AG04450 (cell line): ENCODE results near the gene IAPP. TPM values are rescaled to one million over a fixed set of nuclear protein-coding genes. Genes with fewer than 3 reads are reported as not detected.

Source experiments
- CTCF ChIA-PET: fragments of 300-600, 350-600 bp; formaldehyde crosslinking; extraction: SDS; loops from one replicate; lab custom pipeline; 2022; ENCODE audit warnings: antibody characterized with exemption, inconsistent platforms; lab: Charles Lee
- POLR2A ChIA-PET: fragments of 350-600 bp; formaldehyde crosslinking; extraction: SDS; loops from one replicate; lab custom pipeline; 2021; ENCODE audit warnings: antibody characterized with exemption, inconsistent platforms; lab: Yijun Ruan, JAX
- DNase-seq: peaks from one replicate; pipeline ENCODE4 v3.0.0-alpha.2; 2011; ENCODE audit warnings: low read depth, low spot score
- H3K27ac ChIP-seq: one replicate; pipeline ENCODE4 v1.5.1; 2012; ENCODE audit warnings: low read depth, low read length, control low read depth
- H3K27me3 ChIP-seq: one replicate; pipeline ENCODE4 v1.6.0; 2012; ENCODE audit warnings: low read length; ENCODE audit not compliant: control insufficient read depth, insufficient read depth
- H3K4me3 ChIP-seq: 2 replicates; pipeline ENCODE4 v1.5.1; 2011; ENCODE audit warnings: mild to moderate bottlenecking, low read depth, low read length, control low read depth
- H3K9me3 ChIP-seq: 2 replicates; pipeline ENCODE4 v1.5.1; 2012; ENCODE audit warnings: low read length; ENCODE audit not compliant: control insufficient read depth, insufficient read depth
- polyA plus RNA-seq: library from polyadenylated mRNA; depleted of rRNA; stranded (reverse); fragments of >200 nt; gene quantifications from 2 replicates; pipeline ENCODE4 v1.2.3, GENCODE V29; 2011; rRNA removed
- TF ChIP-seq, protein P1 (sequence below): IDR thresholded peaks from 2 replicates; pipeline ENCODE4 v1.5.1; 2011; ENCODE audit warnings: low read depth, low read length, control low read depth, inconsistent platforms

The IAPP gene
- polyA plus RNA-seq, 1 experiment: not detected

DNA sequence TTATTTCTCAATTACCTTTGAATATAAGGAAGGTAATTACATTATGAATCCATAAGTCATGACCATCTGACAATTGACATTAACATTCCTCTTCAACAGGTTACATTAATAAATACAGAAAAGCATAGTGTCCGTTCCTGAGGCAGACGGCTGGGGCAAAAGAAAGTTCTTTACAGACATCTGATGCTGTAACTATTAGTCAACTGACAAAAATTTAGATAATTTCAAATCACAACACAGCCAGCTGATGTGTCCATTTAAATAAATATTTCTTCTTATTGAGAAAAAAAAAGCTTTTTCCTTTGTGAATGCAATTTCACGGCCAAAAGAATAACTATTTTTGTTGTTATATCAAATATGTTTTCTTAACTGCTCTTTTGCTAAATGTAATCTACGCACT is 55.5 kb downstream of the IAPP start:
- no peak for DNase-seq
- ChIA-PET CTCF (no interaction called here), POLR2A (interaction anchor here (0.7 kb wide), 1 partner anchor 9 kb away, joined by 4 read pairs; the partner anchor contains the start of gene PYROXD1)
- no peaks in the 10 kb centered on the region for H3K9me3 ChIP-seq
- H3K27me3 ChIP-seq: no peaks in the 10 kb centered on the region
- no peak overlapping the region for H3K27ac ChIP-seq
- TF ChIP-seq, protein P1, sequence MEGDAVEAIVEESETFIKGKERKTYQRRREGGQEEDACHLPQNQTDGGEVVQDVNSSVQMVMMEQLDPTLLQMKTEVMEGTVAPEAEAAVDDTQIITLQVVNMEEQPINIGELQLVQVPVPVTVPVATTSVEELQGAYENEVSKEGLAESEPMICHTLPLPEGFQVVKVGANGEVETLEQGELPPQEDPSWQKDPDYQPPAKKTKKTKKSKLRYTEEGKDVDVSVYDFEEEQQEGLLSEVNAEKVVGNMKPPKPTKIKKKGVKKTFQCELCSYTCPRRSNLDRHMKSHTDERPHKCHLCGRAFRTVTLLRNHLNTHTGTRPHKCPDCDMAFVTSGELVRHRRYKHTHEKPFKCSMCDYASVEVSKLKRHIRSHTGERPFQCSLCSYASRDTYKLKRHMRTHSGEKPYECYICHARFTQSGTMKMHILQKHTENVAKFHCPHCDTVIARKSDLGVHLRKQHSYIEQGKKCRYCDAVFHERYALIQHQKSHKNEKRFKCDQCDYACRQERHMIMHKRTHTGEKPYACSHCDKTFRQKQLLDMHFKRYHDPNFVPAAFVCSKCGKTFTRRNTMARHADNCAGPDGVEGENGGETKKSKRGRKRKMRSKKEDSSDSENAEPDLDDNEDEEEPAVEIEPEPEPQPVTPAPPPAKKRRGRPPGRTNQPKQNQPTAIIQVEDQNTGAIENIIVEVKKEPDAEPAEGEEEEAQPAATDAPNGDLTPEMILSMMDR: no peak
- H3K4me3 ChIP-seq: no peak overlapping the region

Other genes with a start within 250 kb of the IAPP start
- gene SLCO1B1, start 241.7 kb upstream of the IAPP start, polyA plus RNA-seq: not detected in 2 replicates
- not detected in 2 replicates for gene SLCO1A2, start 38.0 kb upstream of the IAPP start, polyA plus RNA-seq
- gene PYROXD1, start 64.8 kb downstream of the IAPP start, polyA plus RNA-seq: 9.6 and 12.8 TPM in 2 replicates
- 28.0 and 42.8 TPM in 2 replicates for gene RECQL, start 128.7 kb downstream of the IAPP start, polyA plus RNA-seq
- gene GOLT1B, start 128.9 kb downstream of the IAPP start, polyA plus RNA-seq: 64.8 and 78.0 TPM in 2 replicates
- 0.12 and 0.14 TPM in 2 replicates for gene SPX, start 153.4 kb downstream of the IAPP start, polyA plus RNA-seq
- gene GYS2, start 231.9 kb downstream of the IAPP start, polyA plus RNA-seq: not detected in 2 replicates